Adipocyte (in vitro differentiated cells): ENCODE results near the gene TMPRSS7.

ENCODE experiments used
- DNase-seq: peaks from one replicate; pipeline ENCODE4 v3.0.0-alpha.2; 2015; ENCODE audit warnings: low read depth
- H3K27me3 ChIP-seq: replicated peaks from 2 replicates; pipeline ENCODE4 v1.7.0; 2013; ENCODE audit warnings: mild to moderate bottlenecking, low read length, moderate library complexity; ENCODE audit not compliant: control insufficient read depth, insufficient read depth
- H3K36me3 ChIP-seq: 2 replicates; pipeline ENCODE4 v1.7.0; 2013; ENCODE audit warnings: low read length, mild to moderate bottlenecking, moderate library complexity; ENCODE audit not compliant: control insufficient read depth, insufficient read depth, severe bottlenecking
- H3K4me1 ChIP-seq: 2 replicates; pipeline ENCODE4 v1.7.0; 2013; ENCODE audit warnings: mild to moderate bottlenecking, low read length, moderate library complexity; ENCODE audit not compliant: control insufficient read depth, insufficient read depth
- H3K4me3 ChIP-seq: 2 replicates; pipeline ENCODE4 v1.7.0; 2013; ENCODE audit warnings: mild to moderate bottlenecking, low read length, moderate library complexity
- H3K9ac ChIP-seq: 2 replicates; pipeline ENCODE4 v1.7.0; 2013; ENCODE audit warnings: mild to moderate bottlenecking, low read length, moderate library complexity
- H3K9me3 ChIP-seq: 2 replicates; pipeline ENCODE4 v1.7.0; 2013; ENCODE audit warnings: mild to moderate bottlenecking, low read length, moderate library complexity; ENCODE audit not compliant: control insufficient read depth

TMPRSS7 gene, protein sequence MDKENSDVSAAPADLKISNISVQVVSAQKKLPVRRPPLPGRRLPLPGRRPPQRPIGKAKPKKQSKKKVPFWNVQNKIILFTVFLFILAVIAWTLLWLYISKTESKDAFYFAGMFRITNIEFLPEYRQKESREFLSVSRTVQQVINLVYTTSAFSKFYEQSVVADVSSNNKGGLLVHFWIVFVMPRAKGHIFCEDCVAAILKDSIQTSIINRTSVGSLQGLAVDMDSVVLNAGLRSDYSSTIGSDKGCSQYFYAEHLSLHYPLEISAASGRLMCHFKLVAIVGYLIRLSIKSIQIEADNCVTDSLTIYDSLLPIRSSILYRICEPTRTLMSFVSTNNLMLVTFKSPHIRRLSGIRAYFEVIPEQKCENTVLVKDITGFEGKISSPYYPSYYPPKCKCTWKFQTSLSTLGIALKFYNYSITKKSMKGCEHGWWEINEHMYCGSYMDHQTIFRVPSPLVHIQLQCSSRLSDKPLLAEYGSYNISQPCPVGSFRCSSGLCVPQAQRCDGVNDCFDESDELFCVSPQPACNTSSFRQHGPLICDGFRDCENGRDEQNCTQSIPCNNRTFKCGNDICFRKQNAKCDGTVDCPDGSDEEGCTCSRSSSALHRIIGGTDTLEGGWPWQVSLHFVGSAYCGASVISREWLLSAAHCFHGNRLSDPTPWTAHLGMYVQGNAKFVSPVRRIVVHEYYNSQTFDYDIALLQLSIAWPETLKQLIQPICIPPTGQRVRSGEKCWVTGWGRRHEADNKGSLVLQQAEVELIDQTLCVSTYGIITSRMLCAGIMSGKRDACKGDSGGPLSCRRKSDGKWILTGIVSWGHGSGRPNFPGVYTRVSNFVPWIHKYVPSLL

DNA sequence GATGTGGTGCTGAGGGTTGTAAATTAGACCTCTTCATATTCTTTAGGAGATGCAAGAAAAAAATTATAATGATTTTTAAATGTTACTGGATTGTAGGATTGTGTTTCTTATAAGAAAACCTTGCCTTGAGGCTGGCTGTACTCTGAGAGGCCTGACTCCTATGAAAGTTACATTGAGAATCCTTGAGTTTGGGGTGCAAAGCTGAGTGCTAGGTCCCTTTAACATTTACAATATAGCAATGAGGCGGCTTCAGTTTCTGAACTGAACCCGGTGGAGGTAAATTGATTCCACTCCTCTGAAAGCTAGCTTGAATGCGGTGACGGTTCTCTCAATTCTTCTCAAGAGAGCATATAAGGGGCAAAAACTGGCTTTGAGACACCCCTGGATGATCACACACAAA, at the start of gene TMPRSS7:
Gene TMPRSS7 (plus strand): TSS at position 301 of the 400 bp plus-strand sequence. CDS start 110 bp downstream, outside the sequence.
- Histone ChIP-seq H3K27me3 (no peaks in the 10 kb centered on the region), H3K36me3 (no peaks in the 10 kb centered on the region), H3K4me3 (no peak within 1 kb of the TSS), H3K4me1 (peaks cover 5% of the 10 kb centered on the region), H3K9ac (no peak within 1 kb of the TSS), H3K9me3 (no peaks in the 10 kb centered on the region)
- no peak for DNase-seq

DNA sequence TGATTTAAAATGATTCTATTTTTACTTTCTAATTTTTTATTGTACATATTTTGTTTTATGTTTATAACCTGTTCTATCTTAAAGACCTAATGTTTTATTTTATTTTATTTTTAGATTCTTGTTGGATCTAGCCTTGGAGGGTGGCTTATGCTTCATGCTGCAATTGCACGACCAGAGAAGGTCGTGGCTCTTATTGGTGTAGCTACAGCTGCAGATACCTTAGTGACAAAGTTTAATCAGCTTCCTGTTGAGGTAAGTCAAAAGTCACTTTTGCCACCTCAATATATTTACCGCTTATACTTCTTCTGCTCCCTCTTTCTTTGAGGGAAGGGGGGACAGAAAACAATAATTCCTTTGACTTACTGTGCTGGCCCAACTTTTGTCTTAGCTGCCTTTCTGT, 47.7 kb upstream of the TMPRSS7 start:
- Histone ChIP-seq H3K9ac (no peak overlapping the region), H3K9me3 (no peaks in the 10 kb centered on the region), H3K36me3 (peaks cover 35% of the 10 kb centered on the region), H3K4me1 (peaks cover 2% of the 10 kb centered on the region), H3K27me3 (no peaks in the 10 kb centered on the region), H3K4me3 (no peak overlapping the region)
- no peak for DNase-seq

DNA sequence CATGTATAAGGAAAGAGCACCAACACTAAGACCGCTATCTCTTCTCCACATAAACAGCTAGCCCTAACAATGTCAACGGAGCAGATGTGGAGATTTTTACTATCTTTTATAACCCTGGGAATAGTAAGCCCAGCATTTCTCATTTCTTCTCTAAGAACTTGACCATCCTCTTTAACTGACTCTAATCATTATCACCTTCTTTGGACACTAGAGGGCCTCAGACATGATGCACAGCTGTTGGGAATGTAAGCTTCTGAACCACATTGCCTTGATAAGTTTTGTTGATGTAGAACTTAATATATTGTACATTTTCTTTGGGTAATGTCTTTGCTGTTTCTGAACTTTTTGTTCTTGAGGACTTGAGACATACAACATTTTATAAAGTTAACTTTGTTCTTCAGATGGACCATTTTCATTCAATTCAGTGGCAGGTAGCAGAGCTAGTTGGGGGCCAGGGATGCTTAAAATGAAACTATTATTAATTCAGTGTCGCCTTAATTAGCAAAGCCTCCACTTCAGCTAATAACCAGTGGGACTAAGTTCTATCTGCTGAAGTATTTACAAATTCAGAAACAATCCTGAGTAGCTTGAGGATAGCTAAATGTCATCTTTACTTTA, 45.4 kb upstream of the TMPRSS7 start:
- H3K4me3 ChIP-seq = no peak overlapping the region
- H3K9me3 ChIP-seq = no peaks in the 10 kb centered on the region
- H3K9ac ChIP-seq = no peak overlapping the region
- peaks cover 47% of the 10 kb centered on the region for H3K36me3 ChIP-seq
- H3K27me3 ChIP-seq = no peaks in the 10 kb centered on the region
- DNase-seq = peak; percentile 84
- no peaks in the 10 kb centered on the region for H3K4me1 ChIP-seq

DNA sequence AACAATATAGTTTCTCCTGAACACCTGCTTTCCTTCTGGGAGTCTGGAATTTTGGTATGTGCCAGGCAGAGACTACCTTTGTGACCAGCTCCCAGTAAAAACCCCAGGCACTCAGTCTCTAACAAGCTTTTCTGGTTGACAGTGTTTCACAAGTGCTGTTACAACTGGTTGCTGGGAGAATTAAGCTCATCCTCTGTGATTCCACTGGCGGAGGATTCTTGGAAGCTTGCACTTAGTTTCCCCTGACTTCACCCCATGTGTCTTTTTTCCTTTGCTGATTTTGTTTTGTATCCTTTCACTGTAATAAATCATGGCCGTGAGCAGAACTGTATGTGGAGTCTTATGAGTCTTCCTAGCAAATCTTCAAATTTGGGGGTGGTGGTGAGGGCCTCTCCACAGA, 41.5 kb upstream of the TMPRSS7 start:
- H3K9me3 ChIP-seq = no peaks in the 10 kb centered on the region
- no peaks in the 10 kb centered on the region for H3K27me3 ChIP-seq
- H3K9ac ChIP-seq = no peak overlapping the region
- H3K4me3 ChIP-seq = no peak overlapping the region
- H3K36me3 ChIP-seq = peaks cover 31% of the 10 kb centered on the region
- DNase-seq = no peak
- no peaks in the 10 kb centered on the region for H3K4me1 ChIP-seq

DNA sequence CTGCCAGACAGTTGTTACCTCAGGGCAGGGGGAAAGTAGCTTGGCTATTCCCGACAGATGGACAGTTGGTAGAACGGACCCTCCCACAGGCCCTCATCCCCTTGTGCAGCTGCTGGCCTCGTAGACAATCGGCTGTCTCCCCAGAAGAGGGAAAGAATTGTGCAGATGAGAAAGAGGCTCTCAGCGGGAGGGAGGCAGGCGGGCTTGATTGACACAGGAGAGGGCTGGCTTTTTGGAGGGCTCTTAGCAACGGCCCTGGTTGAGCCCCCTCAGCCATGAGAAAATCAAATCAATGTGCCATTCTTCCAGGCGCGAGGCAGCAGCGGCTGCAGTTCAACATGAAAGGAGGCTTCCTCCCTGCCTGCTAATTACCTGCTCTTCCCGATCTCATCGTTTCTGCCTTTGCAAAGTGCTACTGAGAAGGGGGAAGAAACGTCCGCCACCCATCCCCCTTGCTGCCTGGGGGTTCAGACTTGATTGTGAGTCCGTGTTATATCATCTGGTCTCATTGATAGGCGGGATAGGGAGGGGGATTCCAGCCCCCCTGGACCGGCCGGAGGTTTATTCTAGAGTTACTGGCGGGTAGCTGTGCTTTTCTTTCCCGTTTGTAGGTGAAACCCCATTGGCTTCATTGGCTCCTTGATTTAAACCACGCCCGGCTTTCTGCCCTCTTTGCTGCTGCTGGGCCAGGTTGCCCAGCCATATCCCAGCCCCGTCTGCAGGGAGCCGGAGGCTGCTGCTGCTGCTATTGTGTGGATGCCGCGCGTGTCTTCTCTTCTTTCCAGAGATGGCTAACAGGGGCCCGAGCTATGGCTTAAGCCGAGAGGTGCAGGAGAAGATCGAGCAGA, 35.7 kb upstream of the TMPRSS7 start, which contains the start of gene TAGLN3:
Gene TAGLN3 (plus strand): TSS at position 287 of the 848 bp plus-strand sequence. CDS start 501 bp downstream, at position 788.
- Histone ChIP-seq H3K9ac (no peak within 1 kb of the TSS), H3K27me3 (peaks cover 15% of the 10 kb centered on the region), H3K36me3 (no peaks in the 10 kb centered on the region), H3K9me3 (no peaks in the 10 kb centered on the region), H3K4me1 (peaks cover 9% of the 10 kb centered on the region), H3K4me3 (peak within 1 kb of the TSS; percentile 72)
- DNase-seq = peak; percentile 39

DNA sequence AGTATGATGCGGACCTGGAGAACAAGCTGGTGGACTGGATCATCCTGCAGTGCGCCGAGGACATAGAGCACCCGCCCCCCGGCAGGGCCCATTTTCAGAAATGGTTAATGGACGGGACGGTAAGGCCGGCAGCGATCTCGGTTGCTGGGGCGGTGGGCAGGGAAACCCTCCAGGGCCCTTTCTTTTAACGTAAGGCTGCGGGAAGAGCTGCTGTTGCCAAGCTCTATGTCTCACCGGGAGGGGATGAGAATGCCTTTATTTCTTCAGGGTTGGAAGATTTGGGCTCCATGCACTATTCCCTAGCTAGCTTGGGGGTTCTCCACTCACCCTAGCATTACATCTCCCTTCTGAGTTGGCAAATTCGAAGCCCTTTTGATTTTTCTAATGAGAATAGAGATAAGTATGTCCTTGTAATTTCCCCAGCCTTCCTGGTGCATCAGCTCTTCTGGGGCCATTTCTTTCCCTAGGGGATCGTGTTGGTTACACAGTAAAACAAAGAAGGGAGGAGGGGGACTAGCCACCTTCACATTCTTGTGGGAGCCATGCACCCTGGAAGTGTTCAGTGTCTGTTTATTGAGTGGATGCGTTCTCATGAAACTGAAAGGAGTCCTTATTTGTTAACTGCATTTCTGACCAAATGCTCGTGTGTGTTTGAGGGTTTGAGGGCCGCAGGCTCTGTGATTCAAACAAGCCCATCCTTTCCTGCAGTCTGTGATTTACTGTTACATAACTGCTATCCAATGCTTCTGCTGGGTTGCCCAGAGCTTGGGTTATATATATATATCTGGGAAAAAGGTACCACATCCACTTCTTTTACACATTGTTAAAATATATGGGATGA, 34.8 kb upstream of the TMPRSS7 start:
- H3K4me1 ChIP-seq = peaks cover 9% of the 10 kb centered on the region
- peaks cover 15% of the 10 kb centered on the region for H3K27me3 ChIP-seq
- H3K9ac ChIP-seq = no peak overlapping the region
- no peaks in the 10 kb centered on the region for H3K36me3 ChIP-seq
- DNase-seq = no peak
- H3K4me3 ChIP-seq = peak overlapping the region; percentile 72
- no peaks in the 10 kb centered on the region for H3K9me3 ChIP-seq

DNA sequence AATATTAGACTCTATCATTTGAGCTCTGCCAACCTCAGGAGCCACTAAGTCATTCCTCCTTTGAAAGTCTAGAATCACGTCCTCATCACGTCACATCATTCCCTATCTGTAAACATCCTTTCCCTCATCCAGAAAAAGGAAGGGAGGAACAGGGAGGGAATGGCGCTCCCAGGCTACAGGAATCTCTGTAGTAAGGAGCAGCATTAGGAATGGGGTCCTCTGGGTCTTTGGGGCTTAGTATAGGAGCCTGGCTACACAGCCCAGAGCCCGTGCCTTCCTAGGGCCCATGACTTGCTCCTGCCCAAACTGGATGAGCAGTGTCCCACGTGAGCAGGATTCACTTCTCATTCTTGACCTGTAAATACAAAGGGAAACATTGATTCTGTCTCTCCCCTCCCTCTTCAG, 34.2 kb upstream of the TMPRSS7 start:
- Histone ChIP-seq H3K36me3 (no peaks in the 10 kb centered on the region), H3K4me1 (peaks cover 9% of the 10 kb centered on the region), H3K27me3 (peaks cover 15% of the 10 kb centered on the region), H3K9ac (no peak overlapping the region), H3K9me3 (no peaks in the 10 kb centered on the region), H3K4me3 (no peak overlapping the region)
- DNase-seq = no peak

DNA sequence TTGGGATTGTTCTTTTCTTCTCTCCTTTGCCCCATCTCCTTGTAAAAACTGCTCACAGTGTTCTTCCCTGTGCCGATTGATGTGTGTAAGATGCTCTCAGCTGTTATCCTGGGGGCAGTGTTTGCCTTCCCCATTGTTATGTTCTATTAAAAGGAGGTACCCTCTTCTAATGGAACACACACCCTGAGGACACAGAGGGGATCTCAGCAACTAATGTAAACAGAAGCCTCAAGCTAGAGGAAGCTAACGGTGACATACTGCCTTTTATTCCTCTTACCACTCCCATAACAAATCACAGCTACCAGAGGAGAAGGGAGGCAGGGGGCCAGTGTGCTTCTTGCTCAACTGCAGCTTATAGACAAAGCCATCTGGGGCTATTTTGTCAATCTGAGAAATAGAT, 33.6 kb upstream of the TMPRSS7 start:
- Histone ChIP-seq H3K27me3 (peaks cover 15% of the 10 kb centered on the region), H3K4me1 (peaks cover 9% of the 10 kb centered on the region), H3K9ac (no peak overlapping the region), H3K36me3 (no peaks in the 10 kb centered on the region), H3K4me3 (no peak overlapping the region), H3K9me3 (no peaks in the 10 kb centered on the region)
- no peak for DNase-seq

DNA sequence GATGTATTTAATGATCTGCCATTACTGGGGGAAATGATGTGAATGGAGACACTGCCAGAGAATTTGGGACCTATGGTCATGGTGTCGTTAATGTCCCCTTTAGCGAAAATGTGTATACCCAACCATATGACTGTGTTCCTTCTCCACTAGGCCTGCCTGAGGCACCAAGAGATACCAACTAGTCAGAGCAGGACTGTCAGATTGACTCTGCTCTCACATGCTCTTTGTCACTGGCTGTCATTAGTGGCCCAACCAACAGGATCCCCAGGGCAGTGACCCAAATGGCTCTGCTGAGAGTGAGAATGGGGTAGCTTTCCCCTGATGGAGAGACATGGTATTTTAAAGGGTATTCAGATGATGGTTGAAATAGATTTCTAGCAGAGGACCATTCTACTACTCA, 33.0 kb upstream of the TMPRSS7 start:
- Histone ChIP-seq H3K36me3 (no peaks in the 10 kb centered on the region), H3K27me3 (peaks cover 15% of the 10 kb centered on the region), H3K4me3 (no peak overlapping the region), H3K9ac (no peak overlapping the region), H3K4me1 (peaks cover 9% of the 10 kb centered on the region), H3K9me3 (no peaks in the 10 kb centered on the region)
- DNase-seq = no peak
